GM11168 (cell line): ENCODE data around the gene PKD1.
"Not testable (repeated sequence)": the region's sequence is repeated elsewhere in the genome, so short reads cannot be mapped to it uniquely, and the experiment has no call there.

Experiments
- in situ Hi-C: fragments of 300-500 bp; cut with MboI; formaldehyde crosslinking; loops from one replicate; pipeline ENCODE4 v1.12.0; 2022; ENCODE audit warnings: low sequenced_read_pairs; ENCODE audit not compliant: unreplicated experiment

PKD1 gene

GRCh38 chr16:2111009-2111353 is 24.7 kb downstream of the PKD1 start:
- in situ Hi-C loops: not testable (repeated sequence)

- in situ Hi-C loops: not testable (repeated sequence)
These were observed 25.2 kb downstream of the PKD1 start for GRCh38 chr16:2110332-2111008.

- in situ Hi-C loops: not testable (repeated sequence)
These were observed 25.8 kb downstream of the PKD1 start for GRCh38 chr16:2109872-2110271.

GRCh38 chr16:2109271-2109580 is 26.5 kb downstream of the PKD1 start:
- in situ Hi-C loops: not testable (repeated sequence)

GRCh38 chr16:2108446-2109270 is 27.0 kb downstream of the PKD1 start:
- in situ Hi-C loops: not testable (repeated sequence)

- in situ Hi-C loops: not testable (repeated sequence)
These were observed 27.9 kb downstream of the PKD1 start for GRCh38 chr16:2107791-2108125.

- in situ Hi-C loops: not testable (repeated sequence)
These were observed 28.4 kb downstream of the PKD1 start for GRCh38 chr16:2107121-2107790.

GRCh38 chr16:2106211-2106610 is 29.5 kb downstream of the PKD1 start:
- in situ Hi-C loops: not testable (repeated sequence)

- in situ Hi-C loops: not testable (repeated sequence)
These were observed 29.9 kb downstream of the PKD1 start for GRCh38 chr16:2105769-2106168.

GRCh38 chr16:2105291-2105690 is 30.4 kb downstream of the PKD1 start:
- in situ Hi-C loops: not testable (repeated sequence)

- in situ Hi-C loops: not testable (repeated sequence)
These were observed 31.2 kb downstream of the PKD1 start for GRCh38 chr16:2104464-2104863.

- in situ Hi-C loops: no loop called here
These were observed 33.2 kb downstream of the PKD1 start for GRCh38 chr16:2102471-2102870.

- in situ Hi-C loops: not testable (repeated sequence)
These were observed 34.1 kb downstream of the PKD1 start for GRCh38 chr16:2101581-2101980.

GRCh38 chr16:2097689-2098088 is 38.0 kb downstream of the PKD1 start:
- in situ Hi-C loops: not testable (repeated sequence)

GRCh38 chr16:2096853-2097595 is 38.7 kb downstream of the PKD1 start:
- in situ Hi-C loops: no loop called here

- in situ Hi-C loops: no loop called here
These were observed 39.6 kb downstream of the PKD1 start for GRCh38 chr16:2095918-2096582.

GRCh38 chr16:2095315-2095853 is 40.3 kb downstream of the PKD1 start:
- in situ Hi-C loops: no loop called here

- in situ Hi-C loops: no loop called here
These were observed 41.9 kb downstream of the PKD1 start for GRCh38 chr16:2093793-2094192.

GRCh38 chr16:2092866-2093265 is 42.8 kb downstream of the PKD1 start:
- in situ Hi-C loops: no loop called here

GRCh38 chr16:2092256-2092620 is 43.5 kb downstream of the PKD1 start:
- in situ Hi-C loops: no loop called here
